C4-2B (cell line): ENCODE measurements around the gene FAM83G.
"Not testable (repeated sequence)": the region's sequence is repeated elsewhere in the genome, so short reads cannot be mapped to it uniquely, and the experiment has no call there.

ENCODE experiments used
- CTCF ChIP-seq: fragments of 450-650 bp; conservative IDR thresholded peaks from 2 replicates; pipeline ENCODE4 v1.5.1; 2017; ENCODE audit warnings: mild to moderate bottlenecking
- ZFX ChIP-seq: fragments of 450-650 bp; IDR thresholded peaks from 2 replicates; pipeline ENCODE4 v1.6.1; 2017

- not testable (repeated sequence) for TF ChIP-seq CTCF, ZFX
These were observed 27.2 kb upstream of the FAM83G start for GRCh38 chr17:19031729-19032128.
